ENCODE measurements around the gene CAPN5. TPM values are rescaled to one million over a fixed set of nuclear protein-coding genes. Genes with fewer than 3 reads are reported as not detected.

CAPN5 gene
- total and polyA plus RNA-seq, 2 of the 13 experiments (the other 11 are each of a cell fraction or from before 2014, with no cell fraction given), result 0.27 to 1.2 TPM

DNA sequence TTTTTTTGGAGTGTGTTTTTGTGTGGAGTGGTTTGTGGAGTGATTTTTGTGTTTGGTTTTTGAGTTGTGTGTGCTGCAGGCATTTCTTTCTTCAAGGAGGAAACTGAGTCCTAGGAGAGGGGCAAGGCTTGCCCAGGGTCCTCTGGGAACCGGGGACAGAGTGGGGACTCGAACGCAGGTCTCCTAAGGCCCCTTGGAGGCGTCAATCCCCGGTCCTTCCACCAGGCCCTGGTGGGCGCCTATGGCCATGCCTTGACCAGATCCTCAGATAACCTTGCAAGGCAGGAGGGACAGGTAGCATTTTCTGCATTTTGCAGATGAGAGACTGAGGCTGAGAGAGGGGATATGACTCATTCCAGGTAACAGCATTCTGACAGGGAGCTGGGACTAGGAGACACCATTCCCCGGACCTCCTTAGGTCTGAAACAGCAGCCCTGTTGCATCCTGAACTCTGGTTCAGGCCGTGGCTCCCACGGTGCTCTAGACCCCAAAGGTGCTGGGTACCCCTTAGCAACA, 100.4 kb downstream of the CAPN5 start (continued):
- TF ChIP-seq, protein P1, sequence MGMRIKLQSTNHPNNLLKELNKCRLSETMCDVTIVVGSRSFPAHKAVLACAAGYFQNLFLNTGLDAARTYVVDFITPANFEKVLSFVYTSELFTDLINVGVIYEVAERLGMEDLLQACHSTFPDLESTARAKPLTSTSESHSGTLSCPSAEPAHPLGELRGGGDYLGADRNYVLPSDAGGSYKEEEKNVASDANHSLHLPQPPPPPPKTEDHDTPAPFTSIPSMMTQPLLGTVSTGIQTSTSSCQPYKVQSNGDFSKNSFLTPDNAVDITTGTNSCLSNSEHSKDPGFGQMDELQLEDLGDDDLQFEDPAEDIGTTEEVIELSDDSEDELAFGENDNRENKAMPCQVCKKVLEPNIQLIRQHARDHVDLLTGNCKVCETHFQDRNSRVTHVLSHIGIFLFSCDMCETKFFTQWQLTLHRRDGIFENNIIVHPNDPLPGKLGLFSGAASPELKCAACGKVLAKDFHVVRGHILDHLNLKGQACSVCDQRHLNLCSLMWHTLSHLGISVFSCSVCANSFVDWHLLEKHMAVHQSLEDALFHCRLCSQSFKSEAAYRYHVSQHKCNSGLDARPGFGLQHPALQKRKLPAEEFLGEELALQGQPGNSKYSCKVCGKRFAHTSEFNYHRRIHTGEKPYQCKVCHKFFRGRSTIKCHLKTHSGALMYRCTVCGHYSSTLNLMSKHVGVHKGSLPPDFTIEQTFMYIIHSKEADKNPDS (CRISPR knock-in tag; IDR thresholded peaks at IDR 0.05), result no peak
- TF ChIP-seq GZF1 (CRISPR knock-in tag; IDR thresholded peaks at IDR 0.05) (no peak), STAT6 (CRISPR knock-in tag; IDR thresholded peaks at IDR 0.05; ENCODE audit: borderline replicate concordance) (no peak)

- DNase-seq (ENCODE audit: low spot score) (no peak), ATAC-seq (no peak), FAIRE-seq (no peak)
- Histone ChIP-seq H3K79me2 (ENCODE audit: insufficient read depth, low read length) (no peaks in the 10 kb centered on the region), H3K9ac (ENCODE audit: insufficient read depth, low read depth, low read length) (no peak overlapping the region), H4K20me1 (ENCODE audit: insufficient read depth, low read length) (no peaks in the 10 kb centered on the region), H3K4me1 (ENCODE audit: insufficient read depth, low read length) (peaks cover 22% of the 10 kb centered on the region), H3K9me3 (ENCODE audit: low read length) (no peaks in the 10 kb centered on the region), H3K27ac (ENCODE audit: extremely low read length, insufficient read depth, low read length) (no peak overlapping the region), H3K4me2 (ENCODE audit: low read depth, low read length) (no peak overlapping the region), H3K27me3 (ENCODE audit: control insufficient read depth in 1 of 2, insufficient read depth in 2 of 2, low read length in 2 of 2) (no peaks in the 10 kb centered on the region), H3K36me3 (replicated peaks in 1 of 2; ENCODE audit: control insufficient read depth in 1 of 2, insufficient read depth in 2 of 2, low read length in 2 of 2) (no peaks in the 10 kb centered on the region), H3K4me3 (replicated peaks in 1 of 3; ENCODE audit: insufficient read depth in 1 of 3, low read depth in 2 of 3, low read length in 3 of 3) (no peak overlapping the region), H2AFZ (ENCODE audit: low read length) (no peak overlapping the region)
- TF ChIP-seq ZNF652 (CRISPR knock-in tag; IDR thresholded peaks at IDR 0.05; ENCODE audit: borderline replicate concordance, low read depth), result no peak
- no peak for TF ChIP-seq ZNF317 (CRISPR knock-in tag; IDR thresholded peaks at IDR 0.05)
- TF ChIP-seq SUZ12 (IDR thresholded peaks at IDR 0.05; ENCODE audit: low read depth, low read length), result no peak
- no peak for TF ChIP-seq CREB1 (IDR thresholded peaks at IDR 0.05)
- no peak for TF ChIP-seq CREB1 (CRISPR knock-in tag; IDR thresholded peaks at IDR 0.05)
- TF ChIP-seq DMTF1 (CRISPR knock-in tag; IDR thresholded peaks at IDR 0.05), result no peak
- no peak for TF ChIP-seq ZNF260 (CRISPR knock-in tag; IDR thresholded peaks at IDR 0.05; ENCODE audit: borderline replicate concordance, low read depth)
- CTCF ChIA-PET (ENCODE audit: low intra/inter-chr PET ratio, low total read pairs), result no interaction called here
- POLR2A ChIA-PET, result no interaction called here
- 78% methylated on average over 2 of the region's 8 CpGs for WGBS (ENCODE audit: low lambda C conversion rate)
- BruUV-seq (replicated peaks), result no TSS peak
- intact Hi-C loops (cut with micrococcal nuclease; ENCODE audit: unreplicated experiment) (no loop called here), in situ Hi-C loops (cut with HindIII; ENCODE audit: extremely low pct_ligation_motif_present, low pct_unique_long_range_greater_than_20kb) (no loop called here)
Observed at GRCh38 chr11:77167791-77168190, 101.0 kb downstream of the CAPN5 start.

Measured in HepG2 (cell line).